ENCODE measurements around the gene RO60.

The RO60 gene

GRCh38 chr1:193066606-193067005 is 7.2 kb downstream of the RO60 start:
- Histone ChIP-seq H3K4me1 (no peaks in the 10 kb centered on the region; the same call in 1 of the 2 replicates), H3K27me3 (no peaks in the 10 kb centered on the region), H3K4me3 (ENCODE audit: low read depth, low read length) (no peak overlapping the region), H3K36me3 (peaks cover 20% of the 10 kb centered on the region), H3K9me3 (no peaks in the 10 kb centered on the region)
- TF ChIP-seq, protein P1, sequence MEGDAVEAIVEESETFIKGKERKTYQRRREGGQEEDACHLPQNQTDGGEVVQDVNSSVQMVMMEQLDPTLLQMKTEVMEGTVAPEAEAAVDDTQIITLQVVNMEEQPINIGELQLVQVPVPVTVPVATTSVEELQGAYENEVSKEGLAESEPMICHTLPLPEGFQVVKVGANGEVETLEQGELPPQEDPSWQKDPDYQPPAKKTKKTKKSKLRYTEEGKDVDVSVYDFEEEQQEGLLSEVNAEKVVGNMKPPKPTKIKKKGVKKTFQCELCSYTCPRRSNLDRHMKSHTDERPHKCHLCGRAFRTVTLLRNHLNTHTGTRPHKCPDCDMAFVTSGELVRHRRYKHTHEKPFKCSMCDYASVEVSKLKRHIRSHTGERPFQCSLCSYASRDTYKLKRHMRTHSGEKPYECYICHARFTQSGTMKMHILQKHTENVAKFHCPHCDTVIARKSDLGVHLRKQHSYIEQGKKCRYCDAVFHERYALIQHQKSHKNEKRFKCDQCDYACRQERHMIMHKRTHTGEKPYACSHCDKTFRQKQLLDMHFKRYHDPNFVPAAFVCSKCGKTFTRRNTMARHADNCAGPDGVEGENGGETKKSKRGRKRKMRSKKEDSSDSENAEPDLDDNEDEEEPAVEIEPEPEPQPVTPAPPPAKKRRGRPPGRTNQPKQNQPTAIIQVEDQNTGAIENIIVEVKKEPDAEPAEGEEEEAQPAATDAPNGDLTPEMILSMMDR (IDR thresholded peaks at IDR 0.05; ENCODE audit: low read depth, low read length): no peak
- no peak for DNase-seq

GRCh38 chr1:193068013-193068412 is 8.6 kb downstream of the RO60 start:
- TF ChIP-seq, protein P1 (IDR thresholded peaks at IDR 0.05; ENCODE audit: low read depth, low read length): no peak
- Histone ChIP-seq H3K4me3 (ENCODE audit: low read depth, low read length) (no peak overlapping the region), H3K27me3 (no peaks in the 10 kb centered on the region), H3K4me1 (no peaks in the 10 kb centered on the region; the same call in 1 of the 2 replicates), H3K9me3 (no peaks in the 10 kb centered on the region), H3K36me3 (peaks cover 18% of the 10 kb centered on the region)
- DNase-seq: no peak

DNA sequence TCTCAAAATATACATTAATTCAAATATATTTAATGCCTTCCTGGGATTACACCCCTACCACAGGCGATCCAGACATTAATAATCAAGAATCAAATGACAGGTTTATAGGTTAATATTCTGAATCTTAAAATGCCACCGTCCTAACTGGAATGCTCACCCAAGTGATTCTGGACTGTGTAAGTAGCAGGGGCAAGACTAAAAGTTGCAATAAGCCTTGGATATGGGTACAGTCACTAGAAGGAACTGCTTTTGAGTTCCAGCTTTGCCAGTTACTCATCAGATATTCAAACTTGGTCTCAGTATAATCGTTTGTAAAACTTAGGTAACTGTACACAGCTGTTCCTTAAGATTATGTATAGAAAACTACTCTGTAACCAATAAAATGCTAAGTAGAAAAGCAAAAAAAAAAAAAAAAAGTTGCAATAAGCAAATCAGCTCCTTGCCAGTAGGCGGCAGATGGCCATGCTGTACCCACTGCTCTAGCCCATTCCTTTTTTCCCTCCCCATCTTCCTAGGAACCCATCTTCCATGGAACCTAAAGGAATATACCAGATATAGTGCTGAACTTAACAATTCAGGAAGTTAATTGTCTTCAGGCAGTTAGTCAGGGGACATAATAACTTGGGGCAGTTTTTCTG is 10.5 kb downstream of the RO60 start:
- no peak overlapping the region for H3K4me3 ChIP-seq (ENCODE audit: low read depth, low read length)
- DNase-seq: peak; percentile 22
- TF ChIP-seq, protein P1 (IDR thresholded peaks at IDR 0.05; ENCODE audit: low read depth, low read length): peak; percentile 53
- peaks cover 30% of the 10 kb centered on the region for H3K36me3 ChIP-seq
- no peaks in the 10 kb centered on the region for H3K9me3 ChIP-seq
- no peaks in the 10 kb centered on the region for H3K27me3 ChIP-seq
- no peaks in the 10 kb centered on the region for H3K4me1 ChIP-seq

GRCh38 chr1:193070386-193070753 is 11.0 kb downstream of the RO60 start:
- Histone ChIP-seq H3K9me3 (no peaks in the 10 kb centered on the region), H3K27me3 (no peaks in the 10 kb centered on the region), H3K4me1 (no peaks in the 10 kb centered on the region), H3K4me3 (ENCODE audit: low read depth, low read length) (no peak overlapping the region), H3K36me3 (peaks cover 32% of the 10 kb centered on the region)
- TF ChIP-seq, protein P1 (IDR thresholded peaks at IDR 0.05; ENCODE audit: low read depth, low read length): no peak
- no peak for DNase-seq

DNA sequence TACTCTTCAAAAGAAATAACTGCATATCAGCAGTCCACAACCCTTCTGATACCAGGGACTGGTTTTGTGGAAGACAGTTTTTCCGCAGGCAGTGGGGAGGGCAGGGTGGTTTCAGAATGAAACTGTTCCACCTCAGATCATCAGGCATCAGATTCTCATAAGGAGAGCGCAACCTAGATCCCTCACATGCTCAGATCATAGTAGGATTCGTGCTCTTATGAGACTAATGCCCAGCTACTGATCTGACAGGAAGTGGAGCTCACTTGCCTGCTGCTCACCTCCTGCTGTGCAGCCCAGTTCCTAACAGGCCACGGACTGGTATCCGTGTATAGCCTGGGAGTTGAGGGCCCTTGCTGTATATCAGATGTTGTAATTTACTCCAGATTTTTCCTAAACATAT is 11.5 kb downstream of the RO60 start:
- Histone ChIP-seq H3K9me3 (no peaks in the 10 kb centered on the region), H3K4me3 (ENCODE audit: low read depth, low read length) (no peak overlapping the region), H3K27me3 (no peaks in the 10 kb centered on the region), H3K36me3 (peaks cover 35% of the 10 kb centered on the region), H3K4me1 (no peaks in the 10 kb centered on the region)
- no peak for DNase-seq
- TF ChIP-seq, protein P1 (IDR thresholded peaks at IDR 0.05; ENCODE audit: low read depth, low read length): no peak

GRCh38 chr1:193077991-193078390 is 18.6 kb downstream of the RO60 start:
- no peaks in the 10 kb centered on the region for H3K9me3 ChIP-seq
- DNase-seq: no peak
- no peaks in the 10 kb centered on the region for H3K27me3 ChIP-seq
- H3K4me3 ChIP-seq (ENCODE audit: low read depth, low read length): no peak overlapping the region
- H3K36me3 ChIP-seq: peaks cover 82% of the 10 kb centered on the region
- TF ChIP-seq, protein P1 (IDR thresholded peaks at IDR 0.05; ENCODE audit: low read depth, low read length): no peak
- H3K4me1 ChIP-seq: no peaks in the 10 kb centered on the region
